ENCODE results near the gene MAP2K4.
A peak's percentile ranks its signal among the peaks of the same experiment; 100 is the strongest.

Gene MAP2K4

DNA sequence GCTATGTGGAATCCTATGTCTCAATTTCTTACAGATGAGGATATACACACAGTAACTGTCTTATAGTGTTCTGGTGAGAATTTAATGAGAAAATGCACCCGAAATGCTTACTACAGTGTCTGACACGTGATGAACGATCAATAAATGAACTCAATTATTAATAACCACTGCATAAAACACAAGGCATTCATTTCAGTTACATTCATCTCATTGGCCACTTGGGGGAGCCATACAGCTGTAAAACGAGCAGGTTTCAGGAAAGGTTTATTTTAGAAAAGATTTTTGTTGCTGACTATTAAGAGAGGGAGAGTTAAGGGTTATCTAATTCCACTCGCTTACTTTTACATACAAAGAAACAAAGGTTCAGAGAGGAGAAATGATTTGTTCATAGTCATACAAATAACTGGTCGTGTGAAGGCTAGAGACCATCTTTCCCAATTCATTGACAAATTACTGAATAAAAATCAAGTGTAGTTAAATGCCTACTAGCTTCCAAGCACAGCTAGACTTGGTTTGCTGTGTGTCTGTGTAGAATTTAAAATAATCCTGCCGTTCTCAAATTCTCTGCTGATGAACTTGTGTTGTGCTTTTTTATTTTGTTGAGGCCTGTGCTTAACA, 160.1 kb downstream of the MAP2K4 start:
- DNase-seq: peak; percentile 25

DNA sequence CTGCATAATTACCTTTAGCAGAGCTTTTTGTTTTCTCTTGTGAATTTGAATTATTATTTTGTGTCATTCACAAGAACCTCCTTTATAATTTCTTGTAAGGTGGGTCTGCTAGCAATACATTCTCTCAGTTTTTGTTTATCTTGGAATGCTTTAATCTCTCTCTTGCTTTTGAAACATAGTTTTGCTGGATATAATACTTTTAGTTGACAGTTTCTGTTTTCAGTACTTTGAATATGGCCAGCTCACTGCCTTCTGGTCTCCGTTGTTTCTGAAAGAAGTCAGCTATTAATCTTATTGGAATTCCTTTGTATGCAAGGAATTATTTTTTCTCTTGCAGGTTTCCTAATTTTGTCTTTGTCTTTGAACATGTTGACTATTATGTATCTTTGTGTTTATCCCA, 167.0 kb downstream of the MAP2K4 start:
- DNase-seq: no peak

DNA sequence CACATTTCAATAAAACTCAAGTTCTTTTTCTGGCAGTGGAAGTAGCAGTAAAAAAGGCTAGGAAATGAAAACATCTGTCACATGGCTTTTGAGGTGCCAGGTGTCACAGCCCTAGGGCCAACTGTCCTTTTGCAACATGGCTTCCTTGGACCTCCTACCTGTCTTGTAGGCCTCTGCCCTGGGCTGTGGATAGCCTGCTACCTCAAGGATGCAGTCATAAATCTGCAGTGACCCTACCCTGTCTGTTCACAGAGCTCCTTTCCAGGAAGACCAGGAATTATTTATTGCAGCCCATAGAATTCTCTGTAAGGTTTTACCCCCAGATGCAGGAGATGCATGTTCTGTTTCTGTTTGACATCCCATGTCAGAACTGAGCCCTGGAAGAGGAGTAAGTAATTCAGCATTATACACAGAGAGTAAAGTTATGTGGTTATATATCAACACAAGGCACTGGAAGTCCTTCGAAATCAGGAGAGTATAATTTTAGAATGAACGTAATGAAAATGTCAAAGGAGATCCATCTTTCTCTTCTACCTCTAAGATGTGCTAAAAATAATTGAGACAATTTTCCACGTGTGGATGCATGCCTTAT, 172.6 kb downstream of the MAP2K4 start:
- no peak for DNase-seq

Measured in stimulated activated CD8-positive, alpha-beta memory T cell treated with anti-CD3 and anti-CD28 coated beads, Interleukin-4, amount 100 ng/mL, for 48 hours (primary cell).